ENCODE data around the gene TRA2A. TPM values are rescaled to one million over a fixed set of nuclear protein-coding genes. Genes with fewer than 3 reads are reported as not detected.
"Not testable (repeated sequence)": the region's sequence is repeated elsewhere in the genome, so short reads cannot be mapped to it uniquely, and the experiment has no call there.

Gene TRA2A
- total RNA-seq, 1 donor from 2014 or later: 103 TPM

DNA sequence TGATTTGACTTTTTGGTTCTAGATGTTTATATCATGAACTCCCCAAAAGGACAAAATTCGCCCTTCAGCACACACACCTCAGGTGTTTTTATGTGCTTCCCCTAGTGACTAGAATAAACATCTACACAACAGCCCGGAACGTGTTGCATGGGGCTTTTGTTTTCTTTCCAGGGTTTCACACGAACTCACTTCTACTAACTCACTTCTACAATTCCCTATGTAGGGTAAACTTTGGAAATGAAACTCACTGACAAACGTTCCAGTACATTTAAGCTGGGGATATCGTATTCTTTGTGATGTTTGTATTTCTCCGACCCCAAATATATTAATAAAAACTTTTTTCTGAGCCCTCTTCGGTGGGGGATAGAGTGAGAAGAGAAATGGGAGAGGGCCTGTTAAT lies 1.4 kb downstream of the TRA2A start:
- H3K36me3 Mint-ChIP-seq (ENCODE audit: low read depth): peaks cover 27% of the 10 kb centered on the region
- H3K4me1 Mint-ChIP-seq: peaks cover 39% of the 10 kb centered on the region

DNA sequence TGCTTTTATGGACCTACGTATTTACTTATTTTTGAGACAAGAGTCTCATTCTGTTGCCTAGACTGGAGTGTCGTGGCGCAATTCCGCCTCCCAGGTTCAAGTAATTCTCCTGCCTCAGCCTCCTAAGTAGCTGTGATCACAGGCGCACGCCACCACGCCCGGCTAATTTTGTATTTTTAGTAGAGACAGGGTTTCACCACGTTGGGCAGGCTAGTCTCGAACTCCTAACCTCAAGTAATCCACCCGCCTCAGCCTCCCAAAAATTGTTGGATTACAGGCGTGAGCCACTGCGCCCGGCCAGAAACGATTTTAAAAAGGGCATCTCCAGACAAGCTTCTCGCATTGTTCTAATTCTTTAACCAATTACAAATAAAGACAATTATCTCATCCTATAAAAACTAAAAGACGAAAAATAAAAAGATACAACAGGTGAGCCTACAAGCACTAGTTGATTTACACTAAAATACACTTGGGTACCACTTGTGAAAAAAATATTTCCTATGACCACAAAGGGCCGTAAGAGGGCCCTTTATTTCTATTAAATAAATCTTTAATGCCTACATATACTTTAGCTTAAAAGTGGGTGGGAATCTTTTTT lies 2.4 kb downstream of the TRA2A start:
- peaks cover 27% of the 10 kb centered on the region for H3K36me3 Mint-ChIP-seq (ENCODE audit: low read depth)
- intact Hi-C loops (cut with micrococcal nuclease): no loop called here
- H3K9me3 Mint-ChIP-seq: no peaks in the 10 kb centered on the region
- H3K27me3 Mint-ChIP-seq: no peaks in the 10 kb centered on the region
- H3K4me3 Mint-ChIP-seq: peak overlapping the region; percentile 97
- no peak for DNase-seq
- peaks cover 47% of the 10 kb centered on the region for H3K4me1 Mint-ChIP-seq
- peak overlapping the region; percentile 48 for H3K27ac Mint-ChIP-seq

More for the DNA sequence above, 1.4 kb downstream of the TRA2A start:
- H3K9me3 Mint-ChIP-seq: no peaks in the 10 kb centered on the region
- no peaks in the 10 kb centered on the region for H3K27me3 Mint-ChIP-seq
- H3K27ac Mint-ChIP-seq: peak overlapping the region; percentile 99
- DNase-seq: peak; percentile 84
- intact Hi-C loops (cut with micrococcal nuclease): loop anchor here (1.0 to 5.0 kb wide), 7 partner anchors 66 to 1042 kb away; partner anchors contain the start of genes CCDC126, FAM221A, HYCC1 and NUP42
- peak overlapping the region; percentile 97 for H3K4me3 Mint-ChIP-seq

DNA sequence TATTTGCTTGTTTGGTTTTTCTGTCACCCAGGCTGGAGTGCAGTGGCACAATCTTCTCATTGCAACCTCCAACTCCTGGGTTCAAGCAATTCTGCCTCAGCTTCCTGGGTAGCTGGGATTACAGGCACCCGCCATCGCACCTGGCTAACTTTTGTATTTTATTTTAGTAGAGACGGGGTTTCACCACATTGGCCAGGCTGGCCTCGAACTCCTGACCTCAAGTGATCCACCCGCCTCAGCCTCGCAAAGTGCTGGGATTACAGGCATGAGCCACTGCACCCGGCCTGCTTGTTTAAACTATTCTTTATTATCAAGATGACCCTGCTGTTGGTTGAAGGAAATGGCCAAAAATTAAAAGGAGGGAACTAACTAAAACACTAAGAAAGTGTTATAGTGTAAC lies 6.2 kb downstream of the TRA2A start:
- H3K27ac Mint-ChIP-seq; DNase-seq; H3K27me3 Mint-ChIP-seq; intact Hi-C loops (cut with micrococcal nuclease); H3K4me3 Mint-ChIP-seq; H3K9me3 Mint-ChIP-seq: not testable (repeated sequence)
- H3K36me3 Mint-ChIP-seq (ENCODE audit: low read depth): peaks cover 39% of the 10 kb centered on the region
- peaks cover 53% of the 10 kb centered on the region for H3K4me1 Mint-ChIP-seq

DNA sequence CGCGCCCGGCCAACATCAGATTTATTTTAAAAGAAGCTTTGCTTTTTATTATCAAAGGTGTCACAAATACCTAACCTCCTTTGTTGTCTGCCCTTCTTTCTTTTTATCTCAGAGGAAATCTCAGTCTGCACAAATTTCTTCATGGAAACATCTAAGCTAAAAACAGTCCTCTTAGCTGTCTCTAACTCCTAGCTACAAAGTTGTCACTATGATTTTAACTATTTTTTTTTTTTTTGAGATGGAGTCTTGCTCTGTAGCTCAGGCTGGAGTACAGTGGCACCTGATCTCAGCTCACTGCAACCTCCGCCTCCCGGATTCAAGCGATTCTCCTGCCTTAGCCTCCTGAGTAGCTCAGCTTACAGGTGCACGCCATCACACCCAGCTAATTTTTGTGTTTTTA lies 7.3 kb downstream of the TRA2A start:
- Mint-ChIP-seq H3K4me1 (peaks cover 45% of the 10 kb centered on the region), H3K36me3 (ENCODE audit: low read depth) (peaks cover 39% of the 10 kb centered on the region), H3K4me3 (peak overlapping the region; percentile 49), H3K9me3 (no peaks in the 10 kb centered on the region), H3K27me3 (no peaks in the 10 kb centered on the region), H3K27ac (peak overlapping the region; percentile 72)
- intact Hi-C loops (cut with micrococcal nuclease): no loop called here
- no peak for DNase-seq

DNA sequence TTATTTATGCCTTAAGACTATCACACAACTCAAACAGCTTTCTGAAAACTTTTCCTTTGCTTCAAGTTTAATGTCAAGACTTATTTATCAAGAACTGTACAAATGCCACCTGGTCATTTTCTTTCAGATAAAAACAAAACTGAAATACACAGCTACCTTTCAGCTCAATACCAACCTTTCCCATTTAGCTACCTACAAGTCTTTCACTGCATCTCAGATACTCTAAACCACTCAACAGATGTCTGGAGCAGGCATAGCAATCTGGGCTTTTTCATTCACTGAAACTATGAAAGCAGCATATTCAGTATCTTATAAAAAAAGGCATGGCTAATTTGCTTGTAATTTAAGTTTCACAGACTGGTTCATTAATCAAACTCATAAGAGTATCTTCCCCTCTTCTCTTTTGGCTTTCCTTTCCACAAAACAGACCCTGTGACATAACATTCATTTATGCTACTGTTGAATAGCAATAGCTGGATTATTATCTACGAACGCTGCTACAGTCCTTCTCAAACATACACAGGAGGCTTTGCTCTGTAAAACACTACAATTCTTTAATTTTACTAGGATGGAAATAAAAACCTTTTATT lies 8.2 kb downstream of the TRA2A start:
- Mint-ChIP-seq H3K36me3 (ENCODE audit: low read depth) (peaks cover 41% of the 10 kb centered on the region), H3K4me1 (peaks cover 38% of the 10 kb centered on the region), H3K9me3 (no peaks in the 10 kb centered on the region), H3K27me3 (no peaks in the 10 kb centered on the region), H3K4me3 (no peak overlapping the region), H3K27ac (no peak overlapping the region)
- DNase-seq: no peak
- intact Hi-C loops (cut with micrococcal nuclease): loop anchor here (2.0 kb wide), 1 partner anchor 15 kb away; no protein-coding TSS in a partner anchor

DNA sequence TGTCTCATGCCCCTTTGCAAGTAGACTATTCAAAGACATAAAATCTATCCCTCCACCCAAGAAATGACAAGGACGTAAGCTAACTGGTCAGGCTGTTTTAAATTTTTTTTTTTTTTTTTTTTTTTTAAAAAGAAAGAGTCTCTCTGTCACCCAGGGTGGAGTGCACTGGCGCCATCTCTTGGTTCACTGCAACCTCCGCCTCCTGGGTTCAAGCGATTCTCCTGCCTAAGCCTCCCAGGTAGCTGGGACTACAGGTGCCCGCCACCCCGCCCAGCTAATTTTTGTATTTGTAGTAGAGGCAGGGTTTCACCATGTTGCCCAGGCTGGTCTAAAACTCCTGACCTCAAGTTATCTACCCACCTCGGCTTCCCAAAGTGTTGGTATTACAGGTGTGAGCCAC lies 11.2 kb downstream of the TRA2A start:
- H3K36me3 Mint-ChIP-seq (ENCODE audit: low read depth): peaks cover 58% of the 10 kb centered on the region
- intact Hi-C loops (cut with micrococcal nuclease): no loop called here
- DNase-seq: peak; percentile 63
- H3K9me3 Mint-ChIP-seq: no peaks in the 10 kb centered on the region
- no peak overlapping the region for H3K4me3 Mint-ChIP-seq
- H3K27me3 Mint-ChIP-seq: no peaks in the 10 kb centered on the region
- H3K4me1 Mint-ChIP-seq: peaks cover 25% of the 10 kb centered on the region
- no peak overlapping the region for H3K27ac Mint-ChIP-seq

DNA sequence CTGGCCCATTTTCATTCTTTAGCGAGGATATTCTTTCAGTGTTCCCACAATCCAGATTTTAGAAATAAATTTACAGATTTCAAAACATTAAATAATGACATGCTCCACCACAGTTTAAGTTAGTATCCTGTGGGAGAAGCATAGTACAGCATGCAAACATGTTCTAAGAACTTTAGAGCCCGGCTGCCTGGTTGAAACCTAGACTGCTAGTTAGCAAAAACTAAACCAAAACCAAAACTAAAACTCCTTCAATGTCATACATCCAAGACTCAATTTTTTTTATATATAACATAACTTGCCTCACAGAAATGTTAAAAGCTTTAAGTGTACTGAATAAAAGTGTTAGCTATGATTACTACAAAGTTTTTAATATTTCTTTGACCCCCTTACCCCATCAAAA lies 17.0 kb downstream of the TRA2A start:
- Mint-ChIP-seq H3K4me1 (peaks cover 12% of the 10 kb centered on the region), H3K4me3 (no peak overlapping the region), H3K27ac (no peak overlapping the region), H3K9me3 (no peaks in the 10 kb centered on the region), H3K27me3 (no peaks in the 10 kb centered on the region), H3K36me3 (ENCODE audit: low read depth) (peaks cover 67% of the 10 kb centered on the region)
- DNase-seq: peak; percentile 68
- intact Hi-C loops (cut with micrococcal nuclease): no loop called here

DNA sequence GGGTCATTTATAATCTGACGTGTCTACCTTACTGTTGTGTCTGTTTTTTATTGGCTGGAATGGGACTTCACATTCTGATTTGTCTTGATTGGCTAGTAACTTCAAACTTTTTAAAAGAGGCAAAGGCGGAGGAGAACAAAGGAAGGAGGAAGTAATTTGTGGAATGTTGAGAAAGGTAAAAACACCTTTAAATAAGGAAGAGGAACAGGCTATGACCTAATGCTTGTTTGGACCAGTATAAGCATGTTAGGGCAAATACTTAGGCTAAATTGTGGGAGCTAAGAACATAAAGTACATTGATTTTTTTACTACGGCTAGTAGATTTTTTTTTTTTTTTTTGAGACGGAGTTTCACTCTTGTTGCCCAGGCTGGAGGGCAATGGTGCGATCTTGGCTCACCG lies 18.0 kb downstream of the TRA2A start:
- DNase-seq; H3K9me3 Mint-ChIP-seq; H3K27me3 Mint-ChIP-seq; H3K4me3 Mint-ChIP-seq; intact Hi-C loops (cut with micrococcal nuclease): not testable (repeated sequence)
- peaks cover 13% of the 10 kb centered on the region for H3K4me1 Mint-ChIP-seq
- H3K27ac Mint-ChIP-seq: peak overlapping the region; percentile 29
- H3K36me3 Mint-ChIP-seq (ENCODE audit: low read depth): peaks cover 68% of the 10 kb centered on the region

DNA sequence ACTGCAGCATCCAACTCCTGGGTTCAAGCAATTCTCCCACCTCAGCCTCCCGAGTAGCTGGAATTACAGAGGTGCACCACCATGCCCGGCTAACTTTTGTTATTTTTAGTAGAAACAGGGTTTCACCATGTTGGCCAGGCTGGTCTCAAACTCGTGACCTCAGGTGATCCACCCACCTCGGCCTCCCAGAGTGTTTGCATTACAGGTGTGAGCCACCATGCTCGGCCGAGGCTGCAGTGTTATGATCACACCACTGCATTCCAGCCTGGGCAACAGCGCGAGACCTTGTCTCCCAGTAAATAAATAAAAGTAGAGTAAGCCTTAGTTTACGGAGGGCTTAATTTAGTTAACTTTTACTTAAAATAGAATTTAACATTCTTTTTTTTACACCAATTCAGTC lies 37.8 kb downstream of the TRA2A start:
- intact Hi-C loops (cut with micrococcal nuclease): no loop called here

DNA sequence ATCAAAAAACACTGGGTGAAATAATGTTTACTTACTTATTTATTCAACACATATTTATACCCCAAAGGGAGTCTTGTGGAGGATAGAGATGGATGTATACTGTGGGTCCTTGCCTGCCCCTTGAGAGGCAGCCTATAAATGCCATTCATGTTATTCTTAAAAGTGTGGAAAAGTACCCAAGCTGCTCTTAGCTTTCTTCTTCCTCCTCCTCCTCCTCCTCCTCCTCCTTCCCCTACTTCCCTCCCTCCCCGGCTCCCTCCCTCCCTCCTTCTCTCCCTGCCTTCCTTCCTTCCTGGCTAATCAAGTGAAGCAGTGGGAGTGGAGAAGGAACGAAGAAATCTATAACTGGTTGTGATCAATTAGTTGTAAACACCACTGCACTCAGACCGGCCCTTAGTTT lies 40.3 kb downstream of the TRA2A start:
- Mint-ChIP-seq H3K27ac (no peak overlapping the region), H3K4me1 (peaks cover 7% of the 10 kb centered on the region), H3K4me3 (peak overlapping the region; percentile 86), H3K27me3 (no peaks in the 10 kb centered on the region), H3K36me3 (ENCODE audit: low read depth) (peaks cover 4% of the 10 kb centered on the region), H3K9me3 (no peaks in the 10 kb centered on the region)
- intact Hi-C loops (cut with micrococcal nuclease): no loop called here
- no peak for DNase-seq

More for the DNA sequence above, 37.8 kb downstream of the TRA2A start:
- DNase-seq: no peak
- Mint-ChIP-seq H3K36me3 (ENCODE audit: low read depth) (peaks cover 6% of the 10 kb centered on the region), H3K27ac (no peak overlapping the region), H3K27me3 (no peaks in the 10 kb centered on the region), H3K9me3 (no peaks in the 10 kb centered on the region), H3K4me3 (no peak overlapping the region), H3K4me1 (peaks cover 7% of the 10 kb centered on the region)

DNA sequence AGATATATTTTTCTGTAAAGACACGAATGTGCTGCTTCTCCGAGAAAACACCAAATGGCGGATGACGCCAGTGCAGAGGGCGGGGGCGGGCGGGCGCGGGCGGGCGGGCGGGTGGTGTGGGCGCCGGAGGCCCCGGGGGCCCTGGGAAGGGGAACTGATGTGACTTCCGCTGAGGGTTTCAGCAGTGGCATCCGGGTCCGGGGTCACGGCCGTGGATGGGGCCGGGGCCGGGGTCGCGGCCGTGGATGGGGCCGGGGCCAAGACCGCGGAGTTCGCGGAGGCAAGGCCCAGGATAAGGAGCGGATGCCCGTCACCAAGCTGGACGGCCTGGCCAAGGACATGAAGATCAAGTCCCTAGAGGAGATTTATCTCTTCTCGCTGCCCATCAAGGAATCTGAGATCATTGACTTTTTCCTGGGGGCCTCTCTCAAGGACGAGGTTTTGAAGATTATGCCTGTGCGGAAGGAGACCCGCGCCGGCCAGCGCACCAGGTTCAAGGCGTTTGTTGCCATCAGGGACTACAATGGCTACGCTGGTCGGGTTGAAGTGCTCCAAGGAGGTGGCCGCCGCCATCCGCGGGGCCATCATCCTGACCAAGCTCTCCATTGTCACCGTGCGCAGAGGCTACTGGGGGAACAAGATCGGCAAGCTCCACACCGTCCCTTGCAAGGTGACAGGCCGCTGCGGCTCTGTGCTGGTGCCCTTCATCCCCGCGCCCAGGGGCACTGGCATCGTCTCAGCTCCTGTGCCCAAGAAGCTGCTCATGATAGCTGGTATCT lies 41.2 kb downstream of the TRA2A start:
- intact Hi-C loops (cut with micrococcal nuclease): no loop called here
- Mint-ChIP-seq H3K27ac (peak overlapping the region; percentile 83), H3K27me3 (no peaks in the 10 kb centered on the region), H3K36me3 (ENCODE audit: low read depth) (peaks cover 4% of the 10 kb centered on the region), H3K4me1 (peaks cover 7% of the 10 kb centered on the region), H3K9me3 (no peaks in the 10 kb centered on the region), H3K4me3 (peak overlapping the region; percentile 86)
- DNase-seq: peak; percentile 83

DNA sequence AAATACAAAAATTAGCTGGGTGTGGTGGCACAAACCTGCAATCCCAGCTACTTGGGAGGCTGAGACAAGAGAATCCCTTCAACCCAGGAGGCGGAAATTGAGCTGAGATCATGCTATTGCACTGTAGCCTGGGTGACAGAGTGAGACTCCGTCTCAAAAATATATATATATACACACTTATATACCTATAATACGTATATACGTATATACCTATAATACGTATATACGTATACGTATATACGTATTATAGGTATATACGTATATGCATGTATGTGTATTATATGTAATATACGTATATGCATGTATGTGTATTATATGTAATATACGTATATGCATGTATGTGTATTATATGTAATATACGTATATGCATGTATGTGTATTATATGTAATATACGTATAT lies 43.1 kb downstream of the TRA2A start:
- intact Hi-C loops (cut with micrococcal nuclease); H3K36me3 Mint-ChIP-seq (ENCODE audit: low read depth); H3K4me3 Mint-ChIP-seq; H3K27me3 Mint-ChIP-seq; H3K4me1 Mint-ChIP-seq; H3K27ac Mint-ChIP-seq; DNase-seq; H3K9me3 Mint-ChIP-seq: not testable (repeated sequence)

DNA sequence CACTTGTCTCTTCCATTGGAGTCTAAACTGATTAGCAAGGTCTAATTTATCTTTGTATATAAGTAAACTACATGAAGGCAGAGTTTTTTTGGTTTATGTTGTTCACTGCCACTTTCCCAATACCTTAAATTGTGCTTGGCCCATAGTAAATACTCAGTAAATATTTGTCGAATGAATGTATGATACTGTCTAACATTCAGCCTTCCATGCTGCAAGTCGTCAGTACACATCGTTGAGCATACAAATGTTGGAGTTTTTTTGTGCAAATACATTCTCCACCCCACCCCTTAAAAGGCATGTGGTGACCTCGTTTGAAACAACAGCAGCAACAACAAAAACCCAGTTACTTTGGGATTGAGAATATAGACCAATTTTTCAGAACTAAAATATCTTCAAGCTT lies 44.1 kb downstream of the TRA2A start:
- no peak for DNase-seq
- Mint-ChIP-seq H3K9me3 (no peaks in the 10 kb centered on the region), H3K36me3 (ENCODE audit: low read depth) (no peaks in the 10 kb centered on the region), H3K4me3 (no peak overlapping the region), H3K4me1 (peaks cover 7% of the 10 kb centered on the region), H3K27me3 (peaks cover 3% of the 10 kb centered on the region), H3K27ac (no peak overlapping the region)
- intact Hi-C loops (cut with micrococcal nuclease): no loop called here
